ENCODE results near the gene CLIP2.

Gene CLIP2

DNA sequence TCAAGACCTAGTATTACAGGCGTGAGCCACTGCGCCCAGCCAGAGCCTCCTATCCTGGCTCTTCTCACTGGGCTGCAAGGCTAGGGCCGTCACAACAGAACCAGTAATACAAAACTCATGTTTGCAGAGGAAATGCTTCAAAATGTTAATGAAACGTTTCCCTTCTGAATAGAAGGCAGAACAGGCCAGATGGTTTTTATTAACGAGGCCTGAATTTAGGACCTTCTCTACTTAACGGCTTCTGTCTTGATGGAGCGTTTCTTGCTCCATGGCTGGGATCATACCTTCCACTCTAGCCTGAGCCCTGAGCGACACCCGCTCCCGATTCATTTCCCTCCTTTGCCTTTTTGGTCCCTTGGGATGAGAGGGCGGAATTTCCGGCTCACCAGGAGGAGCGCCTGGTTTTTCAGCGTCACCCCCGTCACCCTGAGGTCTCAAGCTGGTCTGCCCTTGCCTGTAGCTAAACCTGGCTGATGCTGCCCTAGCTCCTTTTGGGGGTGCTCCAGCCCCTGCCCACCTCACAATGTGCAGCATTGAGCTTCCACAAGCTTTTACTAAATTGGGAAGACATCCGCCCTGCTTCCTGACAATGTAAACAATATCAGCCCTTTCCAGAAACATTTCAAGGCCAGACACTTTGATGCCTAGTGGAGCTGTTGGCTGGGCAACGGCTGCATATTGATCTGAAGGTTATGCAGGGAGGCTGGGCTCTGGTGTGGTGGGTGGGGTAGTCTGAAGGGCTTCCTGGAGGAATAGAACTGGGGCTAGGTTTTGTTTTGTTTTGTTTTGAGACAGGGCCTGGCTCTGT is 5.2 kb downstream of the CLIP2 start:
- TF ChIP-seq ZNF335 (tag by site-specific recombination; conservative IDR thresholded peaks at IDR 0.05) (no peak), ZNF391 (tag by site-specific recombination; IDR thresholded peaks at IDR 0.05; ENCODE audit: borderline replicate concordance, low read depth) (no peak), OSR2 (tag by site-specific recombination; IDR thresholded peaks at IDR 0.05) (no peak), ZNF664 (tag by site-specific recombination; IDR thresholded peaks at IDR 0.05) (no peak), ZNF48 (tag by site-specific recombination; IDR thresholded peaks at IDR 0.05) (no peak), KLF16 (tag by site-specific recombination; IDR thresholded peaks at IDR 0.05) (no peak), ZSCAN23 (tag by site-specific recombination; IDR thresholded peaks at IDR 0.05) (no peak)
- TF ChIP-seq, protein P1, sequence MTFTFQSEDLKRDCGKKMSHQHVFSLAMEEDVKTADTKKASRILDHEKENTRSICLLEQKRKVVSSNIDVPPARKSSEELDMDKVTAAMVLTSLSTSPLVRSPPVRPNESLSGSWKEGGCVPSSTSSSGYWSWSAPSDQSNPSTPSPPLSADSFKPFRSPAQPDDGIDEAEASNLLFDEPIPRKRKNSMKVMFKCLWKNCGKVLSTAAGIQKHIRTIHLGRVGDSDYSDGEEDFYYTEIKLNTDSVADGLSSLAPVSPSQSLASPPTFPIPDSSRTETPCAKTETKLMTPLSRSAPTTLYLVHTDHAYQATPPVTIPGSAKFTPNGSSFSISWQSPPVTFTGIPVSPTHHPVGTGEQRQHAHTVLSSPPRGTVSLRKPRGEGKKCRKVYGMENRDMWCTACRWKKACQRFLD (tag by site-specific recombination; IDR thresholded peaks at IDR 0.05) = no peak
- Histone ChIP-seq H3K27ac (ENCODE audit: extremely low read depth, low read depth, low read length) (no peak overlapping the region), H3K36me3 (ENCODE audit: control insufficient read depth in 2 of 2, insufficient read depth in 1 of 2, low read length in 2 of 2) (no peaks in the 10 kb centered on the region), H3K4me1 (ENCODE audit: control insufficient read depth, insufficient read depth, low read length) (peaks cover 5% of the 10 kb centered on the region; the same call in 1 of the 2 replicates), H3K9me3 (ENCODE audit: control insufficient read depth, insufficient read depth, low read depth, low read length) (no peaks in the 10 kb centered on the region), H3K4me3 (ENCODE audit: low read depth, low read length) (no peak overlapping the region)
- CTCF ChIA-PET = interaction anchor here (0.6 to 1.6 kb wide), 4 partner anchors 88 to 107 kb away, joined by 3 to 9 read pairs (median 4); no protein-coding TSS in a partner anchor
- POLR2A ChIA-PET = interaction anchor here (0.6 kb wide), 1 partner anchor 12 kb away, joined by 3 read pairs; no protein-coding TSS in a partner anchor

DNA sequence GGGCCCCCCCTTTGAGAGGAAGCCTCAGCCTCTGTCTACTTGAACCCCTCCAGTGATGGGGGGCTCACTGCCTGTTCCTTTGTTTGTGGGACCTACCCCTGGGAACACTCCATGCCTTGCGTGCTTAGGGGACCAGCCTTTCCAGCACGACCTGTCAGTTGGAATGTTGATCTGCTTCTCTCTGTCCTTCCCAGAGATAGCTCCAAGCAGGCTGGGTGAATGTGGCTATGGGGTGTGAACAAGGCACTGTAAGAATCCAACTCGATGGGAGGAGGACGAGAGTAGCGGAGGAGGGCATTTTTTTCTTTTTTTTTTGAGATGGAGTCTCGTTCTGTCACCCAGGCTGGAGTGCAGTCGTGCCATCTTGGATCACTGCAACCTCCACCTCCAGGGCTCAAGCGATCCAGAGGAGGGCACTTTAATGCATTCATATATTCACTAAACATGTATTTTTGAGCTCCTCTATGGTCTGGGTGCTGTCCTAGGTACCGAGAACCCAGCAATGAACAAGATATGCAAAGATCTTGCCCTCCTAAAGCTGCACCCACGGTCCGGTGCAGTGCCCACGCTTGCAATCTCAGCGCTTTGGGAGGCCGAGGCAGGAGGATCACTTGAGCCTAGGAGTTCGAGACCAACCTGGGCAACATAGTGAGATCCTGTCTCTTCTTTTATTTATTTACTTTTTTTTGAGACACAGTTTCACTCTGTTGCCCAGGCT is 8.5 kb downstream of the CLIP2 start:
- H3K4me1 ChIP-seq (ENCODE audit: control insufficient read depth, insufficient read depth, low read length) = no peaks in the 10 kb centered on the region
- no peak overlapping the region for H3K27ac ChIP-seq (ENCODE audit: extremely low read depth, low read depth, low read length)
- ChIA-PET CTCF (no interaction called here), POLR2A (no interaction called here)
- no peaks in the 10 kb centered on the region for H3K36me3 ChIP-seq (ENCODE audit: control insufficient read depth in 2 of 2, insufficient read depth in 1 of 2, low read length in 2 of 2)
- no peaks in the 10 kb centered on the region for H3K9me3 ChIP-seq (ENCODE audit: control insufficient read depth, insufficient read depth, low read depth, low read length)
- H3K4me3 ChIP-seq (ENCODE audit: low read depth, low read length) = no peak overlapping the region
- TF ChIP-seq ZNF513 (tag by site-specific recombination; IDR thresholded peaks at IDR 0.05) = no peak
- TF ChIP-seq REST (tag by site-specific recombination; IDR thresholded peaks at IDR 0.05) = peak; percentile 90
- TF ChIP-seq ZNF121 (tag by site-specific recombination; IDR thresholded peaks at IDR 0.05) = no peak
- TF ChIP-seq, protein P2, sequence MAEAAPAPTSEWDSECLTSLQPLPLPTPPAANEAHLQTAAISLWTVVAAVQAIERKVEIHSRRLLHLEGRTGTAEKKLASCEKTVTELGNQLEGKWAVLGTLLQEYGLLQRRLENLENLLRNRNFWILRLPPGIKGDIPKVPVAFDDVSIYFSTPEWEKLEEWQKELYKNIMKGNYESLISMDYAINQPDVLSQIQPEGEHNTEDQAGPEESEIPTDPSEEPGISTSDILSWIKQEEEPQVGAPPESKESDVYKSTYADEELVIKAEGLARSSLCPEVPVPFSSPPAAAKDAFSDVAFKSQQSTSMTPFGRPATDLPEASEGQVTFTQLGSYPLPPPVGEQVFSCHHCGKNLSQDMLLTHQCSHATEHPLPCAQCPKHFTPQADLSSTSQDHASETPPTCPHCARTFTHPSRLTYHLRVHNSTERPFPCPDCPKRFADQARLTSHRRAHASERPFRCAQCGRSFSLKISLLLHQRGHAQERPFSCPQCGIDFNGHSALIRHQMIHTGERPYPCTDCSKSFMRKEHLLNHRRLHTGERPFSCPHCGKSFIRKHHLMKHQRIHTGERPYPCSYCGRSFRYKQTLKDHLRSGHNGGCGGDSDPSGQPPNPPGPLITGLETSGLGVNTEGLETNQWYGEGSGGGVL (tag by site-specific recombination; IDR thresholded peaks at IDR 0.05) = no peak
- TF ChIP-seq, protein P3, sequence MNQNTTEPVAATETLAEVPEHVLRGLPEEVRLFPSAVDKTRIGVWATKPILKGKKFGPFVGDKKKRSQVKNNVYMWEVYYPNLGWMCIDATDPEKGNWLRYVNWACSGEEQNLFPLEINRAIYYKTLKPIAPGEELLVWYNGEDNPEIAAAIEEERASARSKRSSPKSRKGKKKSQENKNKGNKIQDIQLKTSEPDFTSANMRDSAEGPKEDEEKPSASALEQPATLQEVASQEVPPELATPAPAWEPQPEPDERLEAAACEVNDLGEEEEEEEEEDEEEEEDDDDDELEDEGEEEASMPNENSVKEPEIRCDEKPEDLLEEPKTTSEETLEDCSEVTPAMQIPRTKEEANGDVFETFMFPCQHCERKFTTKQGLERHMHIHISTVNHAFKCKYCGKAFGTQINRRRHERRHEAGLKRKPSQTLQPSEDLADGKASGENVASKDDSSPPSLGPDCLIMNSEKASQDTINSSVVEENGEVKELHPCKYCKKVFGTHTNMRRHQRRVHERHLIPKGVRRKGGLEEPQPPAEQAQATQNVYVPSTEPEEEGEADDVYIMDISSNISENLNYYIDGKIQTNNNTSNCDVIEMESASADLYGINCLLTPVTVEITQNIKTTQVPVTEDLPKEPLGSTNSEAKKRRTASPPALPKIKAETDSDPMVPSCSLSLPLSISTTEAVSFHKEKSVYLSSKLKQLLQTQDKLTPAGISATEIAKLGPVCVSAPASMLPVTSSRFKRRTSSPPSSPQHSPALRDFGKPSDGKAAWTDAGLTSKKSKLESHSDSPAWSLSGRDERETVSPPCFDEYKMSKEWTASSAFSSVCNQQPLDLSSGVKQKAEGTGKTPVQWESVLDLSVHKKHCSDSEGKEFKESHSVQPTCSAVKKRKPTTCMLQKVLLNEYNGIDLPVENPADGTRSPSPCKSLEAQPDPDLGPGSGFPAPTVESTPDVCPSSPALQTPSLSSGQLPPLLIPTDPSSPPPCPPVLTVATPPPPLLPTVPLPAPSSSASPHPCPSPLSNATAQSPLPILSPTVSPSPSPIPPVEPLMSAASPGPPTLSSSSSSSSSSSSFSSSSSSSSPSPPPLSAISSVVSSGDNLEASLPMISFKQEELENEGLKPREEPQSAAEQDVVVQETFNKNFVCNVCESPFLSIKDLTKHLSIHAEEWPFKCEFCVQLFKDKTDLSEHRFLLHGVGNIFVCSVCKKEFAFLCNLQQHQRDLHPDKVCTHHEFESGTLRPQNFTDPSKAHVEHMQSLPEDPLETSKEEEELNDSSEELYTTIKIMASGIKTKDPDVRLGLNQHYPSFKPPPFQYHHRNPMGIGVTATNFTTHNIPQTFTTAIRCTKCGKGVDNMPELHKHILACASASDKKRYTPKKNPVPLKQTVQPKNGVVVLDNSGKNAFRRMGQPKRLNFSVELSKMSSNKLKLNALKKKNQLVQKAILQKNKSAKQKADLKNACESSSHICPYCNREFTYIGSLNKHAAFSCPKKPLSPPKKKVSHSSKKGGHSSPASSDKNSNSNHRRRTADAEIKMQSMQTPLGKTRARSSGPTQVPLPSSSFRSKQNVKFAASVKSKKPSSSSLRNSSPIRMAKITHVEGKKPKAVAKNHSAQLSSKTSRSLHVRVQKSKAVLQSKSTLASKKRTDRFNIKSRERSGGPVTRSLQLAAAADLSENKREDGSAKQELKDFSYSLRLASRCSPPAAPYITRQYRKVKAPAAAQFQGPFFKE (tag by site-specific recombination; IDR thresholded peaks at IDR 0.05; ENCODE audit: borderline replicate concordance) = no peak

All from HEK293 (cell line).